Measurements from ENCODE around the gene PCSK5.

DNA sequence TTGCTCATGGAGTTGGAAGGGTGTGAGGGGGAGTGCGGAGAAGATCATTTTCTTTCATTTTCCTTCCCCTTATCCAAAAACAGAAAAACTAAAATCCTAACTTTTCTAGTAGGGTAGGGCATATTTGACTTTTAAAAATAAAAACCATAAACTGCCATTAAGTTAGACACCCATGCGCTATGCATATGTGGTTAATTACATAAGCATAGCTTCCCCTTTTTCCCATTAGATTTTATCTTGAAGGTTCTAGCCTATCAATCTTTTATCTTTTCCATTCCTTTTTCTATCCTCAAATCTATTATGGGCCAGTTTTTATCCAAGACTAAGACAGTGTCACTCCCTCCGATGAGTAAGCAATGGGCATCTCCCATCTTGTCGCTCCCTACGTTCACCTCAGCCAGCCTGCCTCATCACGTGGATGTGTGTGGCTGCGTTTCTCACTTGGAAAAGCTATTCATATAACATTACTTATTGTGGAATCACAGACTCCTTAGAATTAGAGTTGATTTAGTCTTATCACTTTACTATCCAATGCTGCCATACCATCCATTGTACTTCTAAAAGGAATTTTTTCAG lies 49.2 kb downstream of the PCSK5 start:
- TF ChIP-seq, protein P1, sequence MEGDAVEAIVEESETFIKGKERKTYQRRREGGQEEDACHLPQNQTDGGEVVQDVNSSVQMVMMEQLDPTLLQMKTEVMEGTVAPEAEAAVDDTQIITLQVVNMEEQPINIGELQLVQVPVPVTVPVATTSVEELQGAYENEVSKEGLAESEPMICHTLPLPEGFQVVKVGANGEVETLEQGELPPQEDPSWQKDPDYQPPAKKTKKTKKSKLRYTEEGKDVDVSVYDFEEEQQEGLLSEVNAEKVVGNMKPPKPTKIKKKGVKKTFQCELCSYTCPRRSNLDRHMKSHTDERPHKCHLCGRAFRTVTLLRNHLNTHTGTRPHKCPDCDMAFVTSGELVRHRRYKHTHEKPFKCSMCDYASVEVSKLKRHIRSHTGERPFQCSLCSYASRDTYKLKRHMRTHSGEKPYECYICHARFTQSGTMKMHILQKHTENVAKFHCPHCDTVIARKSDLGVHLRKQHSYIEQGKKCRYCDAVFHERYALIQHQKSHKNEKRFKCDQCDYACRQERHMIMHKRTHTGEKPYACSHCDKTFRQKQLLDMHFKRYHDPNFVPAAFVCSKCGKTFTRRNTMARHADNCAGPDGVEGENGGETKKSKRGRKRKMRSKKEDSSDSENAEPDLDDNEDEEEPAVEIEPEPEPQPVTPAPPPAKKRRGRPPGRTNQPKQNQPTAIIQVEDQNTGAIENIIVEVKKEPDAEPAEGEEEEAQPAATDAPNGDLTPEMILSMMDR (IDR thresholded peaks at IDR 0.05; ENCODE audit: insufficient read depth, low read length, poor library complexity, severe bottlenecking) = no peak
- no peak for TF ChIP-seq EZH2phosphoT487 (conservative IDR thresholded peaks at IDR 0.05; ENCODE audit: low read length)
